ENCODE data around the gene LDLRAD1.

The LDLRAD1 gene

GRCh38 chr1:53966794-53967193, 51.2 kb downstream of the LDLRAD1 start:
- ChIA-PET POLR2A (no interaction called here), CTCF (no interaction called here)
- Histone ChIP-seq H3K36me3 (ENCODE audit: control insufficient read depth in 2 of 2, insufficient read depth in 1 of 2, low read length in 2 of 2) (peaks cover 31 to 89% of the 10 kb centered on the region in 2 experiments), H3K4me3 (ENCODE audit: low read depth, low read length) (no peak overlapping the region), H3K4me1 (ENCODE audit: control insufficient read depth, insufficient read depth, low read length) (peaks cover 5% of the 10 kb centered on the region; the same call in 1 of the 2 replicates), H3K27ac (ENCODE audit: extremely low read depth, low read depth, low read length) (no peak overlapping the region), H3K9me3 (ENCODE audit: control insufficient read depth, insufficient read depth, low read depth, low read length) (no peaks in the 10 kb centered on the region)
- TF ChIP-seq KLF7 (tag by site-specific recombination; IDR thresholded peaks at IDR 0.05; ENCODE audit: borderline replicate concordance), result no peak
- TF ChIP-seq HOXD13 (CRISPR knock-in tag; IDR thresholded peaks at IDR 0.05; ENCODE audit: borderline replicate concordance), result no peak
- TF ChIP-seq ZNF555 (tag by site-specific recombination; conservative IDR thresholded peaks at IDR 0.05), result no peak
- TF ChIP-seq PBX3 (CRISPR knock-in tag; IDR thresholded peaks at IDR 0.05), result no peak
- TF ChIP-seq ELK4 (IDR thresholded peaks at IDR 0.05; ENCODE audit: borderline replicate concordance, low read depth, low read length), result no peak
- no peak for TF ChIP-seq WT1 (tag by site-specific recombination; IDR thresholded peaks at IDR 0.05)
- no peak for TF ChIP-seq ZNF221 (tag by site-specific recombination; IDR thresholded peaks at IDR 0.05; ENCODE audit: borderline replicate concordance)
- TF ChIP-seq, protein P1, sequence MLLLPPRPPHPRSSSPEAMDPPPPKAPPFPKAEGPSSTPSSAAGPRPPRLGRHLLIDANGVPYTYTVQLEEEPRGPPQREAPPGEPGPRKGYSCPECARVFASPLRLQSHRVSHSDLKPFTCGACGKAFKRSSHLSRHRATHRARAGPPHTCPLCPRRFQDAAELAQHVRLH (tag by site-specific recombination; IDR thresholded peaks at IDR 0.05), result no peak
- TF ChIP-seq ZSCAN4 (tag by site-specific recombination; IDR thresholded peaks at IDR 0.05), result no peak
- TF ChIP-seq ZNF544 (tag by site-specific recombination; IDR thresholded peaks at IDR 0.05), result no peak
- TF ChIP-seq ZBTB17 (tag by site-specific recombination; IDR thresholded peaks at IDR 0.05), result no peak
- no peak for TF ChIP-seq ZNF335 (tag by site-specific recombination; conservative IDR thresholded peaks at IDR 0.05)
- TF ChIP-seq ZNF133 (tag by site-specific recombination; IDR thresholded peaks at IDR 0.05), result no peak
- TF ChIP-seq ZNF341 (tag by site-specific recombination; IDR thresholded peaks at IDR 0.05; ENCODE audit: low read depth), result no peak
- TF ChIP-seq ZNF24 (tag by site-specific recombination; IDR thresholded peaks at IDR 0.05), result no peak
- TF ChIP-seq INSM2 (tag by site-specific recombination; IDR thresholded peaks at IDR 0.05), result no peak
- TF ChIP-seq, protein P2, sequence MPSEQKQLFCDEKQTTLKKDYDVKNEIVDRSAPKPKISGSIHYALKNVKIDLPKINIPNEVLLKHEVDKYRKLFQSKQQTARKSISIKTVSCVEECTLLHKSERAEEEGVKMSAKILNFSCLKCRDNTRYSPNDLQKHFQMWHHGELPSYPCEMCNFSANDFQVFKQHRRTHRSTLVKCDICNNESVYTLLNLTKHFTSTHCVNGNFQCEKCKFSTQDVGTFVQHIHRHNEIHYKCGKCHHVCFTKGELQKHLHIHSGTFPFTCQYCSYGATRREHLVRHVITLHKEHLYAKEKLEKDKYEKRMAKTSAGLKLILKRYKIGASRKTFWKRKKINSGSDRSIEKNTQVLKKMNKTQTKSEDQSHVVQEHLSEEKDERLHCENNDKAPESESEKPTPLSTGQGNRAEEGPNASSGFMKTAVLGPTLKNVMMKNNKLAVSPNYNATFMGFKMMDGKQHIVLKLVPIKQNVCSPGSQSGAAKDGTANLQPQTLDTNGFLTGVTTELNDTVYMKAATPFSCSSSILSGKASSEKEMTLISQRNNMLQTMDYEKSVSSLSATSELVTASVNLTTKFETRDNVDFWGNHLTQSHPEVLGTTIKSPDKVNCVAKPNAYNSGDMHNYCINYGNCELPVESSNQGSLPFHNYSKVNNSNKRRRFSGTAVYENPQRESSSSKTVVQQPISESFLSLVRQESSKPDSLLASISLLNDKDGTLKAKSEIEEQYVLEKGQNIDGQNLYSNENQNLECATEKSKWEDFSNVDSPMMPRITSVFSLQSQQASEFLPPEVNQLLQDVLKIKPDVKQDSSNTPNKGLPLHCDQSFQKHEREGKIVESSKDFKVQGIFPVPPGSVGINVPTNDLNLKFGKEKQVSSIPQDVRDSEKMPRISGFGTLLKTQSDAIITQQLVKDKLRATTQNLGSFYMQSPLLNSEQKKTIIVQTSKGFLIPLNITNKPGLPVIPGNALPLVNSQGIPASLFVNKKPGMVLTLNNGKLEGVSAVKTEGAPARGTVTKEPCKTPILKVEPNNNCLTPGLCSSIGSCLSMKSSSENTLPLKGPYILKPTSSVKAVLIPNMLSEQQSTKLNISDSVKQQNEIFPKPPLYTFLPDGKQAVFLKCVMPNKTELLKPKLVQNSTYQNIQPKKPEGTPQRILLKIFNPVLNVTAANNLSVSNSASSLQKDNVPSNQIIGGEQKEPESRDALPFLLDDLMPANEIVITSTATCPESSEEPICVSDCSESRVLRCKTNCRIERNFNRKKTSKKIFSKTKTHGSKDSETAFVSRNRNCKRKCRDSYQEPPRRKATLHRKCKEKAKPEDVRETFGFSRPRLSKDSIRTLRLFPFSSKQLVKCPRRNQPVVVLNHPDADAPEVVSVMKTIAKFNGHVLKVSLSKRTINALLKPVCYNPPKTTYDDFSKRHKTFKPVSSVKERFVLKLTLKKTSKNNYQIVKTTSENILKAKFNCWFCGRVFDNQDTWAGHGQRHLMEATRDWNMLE (tag by site-specific recombination; conservative IDR thresholded peaks at IDR 0.05; ENCODE audit: low read depth), result no peak
- TF ChIP-seq ZNF16 (tag by site-specific recombination; IDR thresholded peaks at IDR 0.05; ENCODE audit: low read depth), result no peak

Measured in HEK293 (cell line).